GM12872 (cell line): ENCODE measurements around the gene RDH11.

ENCODE experiments used
- CTCF ChIP-seq: IDR thresholded peaks from 3 replicates; pipeline ENCODE4 v1.5.1; 2011; ENCODE audit warnings: low read depth, mild to moderate bottlenecking, low read length, moderate library complexity; ENCODE audit not compliant: insufficient read depth

Gene RDH11

GRCh38 chr14:67698179-67698578 is 2.6 kb upstream of the RDH11 start:
- no peak for TF ChIP-seq CTCF

GRCh38 chr14:67697006-67697405 is 1.4 kb upstream of the RDH11 start:
- no peak for TF ChIP-seq CTCF

GRCh38 chr14:67694791-67695393 is 672 bp downstream of the RDH11 start:
- no peak for TF ChIP-seq CTCF

GRCh38 chr14:67690011-67690410 is 5.6 kb downstream of the RDH11 start:
- no peak for TF ChIP-seq CTCF

- no peak for TF ChIP-seq CTCF
Observed at GRCh38 chr14:67683842-67684241, 11.7 kb downstream of the RDH11 start.

GRCh38 chr14:67680941-67681340 is 14.6 kb downstream of the RDH11 start:
- no peak for TF ChIP-seq CTCF

GRCh38 chr14:67680121-67680602 is 15.4 kb downstream of the RDH11 start:
- no peak for TF ChIP-seq CTCF
